HepG2 (cell line): ENCODE results near the gene FAM234A. TPM values are rescaled to one million over a fixed set of nuclear protein-coding genes. Genes with fewer than 3 reads are reported as not detected.
A peak's percentile ranks its signal among the peaks of the same experiment; 100 is the strongest.

Experiments used
- ELF1 ChIP-seq: sonication (generic); formaldehyde crosslinking; IDR thresholded peaks from 2 replicates; pipeline ENCODE4 v1.4.0; 2020; ENCODE audit warnings: missing genetic modification reagents
- HNRNPL ChIP-seq: fragments of 200-400 bp; formaldehyde crosslinking; IDR thresholded peaks from 2 replicates; pipeline ENCODE4 v1.6.1; 2017; ENCODE audit warnings: mild to moderate bottlenecking, low read depth, low read length
- IRF2 ChIP-seq: IDR thresholded peaks from 2 replicates; pipeline ENCODE4 v1.6.1; 2018; ENCODE audit warnings: missing genetic modification reagents, missing compliant biosample characterization
- KAT8 ChIP-seq: IDR thresholded peaks from 2 replicates; pipeline ENCODE4 v1.6.1; 2016; ENCODE audit warnings: missing genetic modification reagents, missing compliant biosample characterization
- LCORL ChIP-seq, 2 experiments: fragments of 450-650 bp in 1 of 2; sonication (generic) in 1 of 2; formaldehyde crosslinking in 1 of 2; IDR thresholded peaks; 2 replicates each; pipeline versions ENCODE4 v1.5.0 to v1.6.1; 2017 to 2020; ENCODE audit warnings: antibody characterized with exemption in 1 of 2, missing genetic modification reagents in 1 of 2
- MYPOP ChIP-seq: sonication (generic); formaldehyde crosslinking; IDR thresholded peaks from 2 replicates; pipeline ENCODE4 v1.8.1; 2023; ENCODE audit warnings: mild to moderate bottlenecking, moderate library complexity, missing genetic modification reagents
- PAX8 ChIP-seq: sonication (generic); formaldehyde crosslinking; IDR thresholded peaks from 2 replicates; pipeline ENCODE4 v1.8.0; 2022; ENCODE audit warnings: mild to moderate bottlenecking, missing genetic modification reagents, borderline replicate concordance
- RARG ChIP-seq: sonication (generic); formaldehyde crosslinking; IDR thresholded peaks from 2 replicates; pipeline ENCODE4 v1.4.0; 2020; ENCODE audit warnings: low read depth, mild to moderate bottlenecking, missing genetic modification reagents
- RBFOX2 ChIP-seq: fragments of 200-400 bp; formaldehyde crosslinking; IDR thresholded peaks from 2 replicates; pipeline ENCODE4 v1.6.1; 2017; ENCODE audit warnings: low read depth, mild to moderate bottlenecking, low read length
- RBM22 ChIP-seq: fragments of 200-400 bp; formaldehyde crosslinking; optimal IDR thresholded peaks from 2 replicates; pipeline ENCODE3; 2017; ENCODE audit warnings: mild to moderate bottlenecking, low read length, moderate library complexity
- RCOR2 ChIP-seq: IDR thresholded peaks from 2 replicates; pipeline ENCODE4 v1.6.1; 2016; ENCODE audit warnings: missing biosample characterization, missing genetic modification reagents
- SALL2 ChIP-seq: sonication (generic); formaldehyde crosslinking; IDR thresholded peaks from 2 replicates; pipeline ENCODE4 v1.8.1; 2023; ENCODE audit warnings: mild to moderate bottlenecking, missing genetic modification reagents, inconsistent platforms
- SAP130 ChIP-seq: IDR thresholded peaks from 2 replicates; pipeline ENCODE4 v1.6.1; 2016; ENCODE audit warnings: low read depth
- SIX1 ChIP-seq: sonication (generic); formaldehyde crosslinking; IDR thresholded peaks from 2 replicates; pipeline ENCODE4 v1.4.0; 2020; ENCODE audit warnings: missing genetic modification reagents, borderline replicate concordance
- SMARCE1 ChIP-seq: fragments of 450-650 bp; IDR thresholded peaks from 2 replicates; pipeline ENCODE4 v1.6.1; 2017; ENCODE audit warnings: borderline replicate concordance
- SRSF9 ChIP-seq: fragments of 200-400 bp; formaldehyde crosslinking; IDR thresholded peaks from 2 replicates; pipeline ENCODE4 v1.6.1; 2018; ENCODE audit warnings: borderline replicate concordance, mild to moderate bottlenecking, low read depth, low read length; ENCODE audit not compliant: insufficient read depth, poor library complexity, severe bottlenecking
- TFAP4 ChIP-seq: sonication (generic); IDR thresholded peaks from 2 replicates; pipeline ENCODE4 v1.6.1; 2016; ENCODE audit warnings: low read depth, borderline replicate concordance
- YEATS2 ChIP-seq: sonication (generic); formaldehyde crosslinking; IDR thresholded peaks from 2 replicates; pipeline ENCODE4 v1.4.0; 2020; ENCODE audit warnings: missing genetic modification reagents, borderline replicate concordance
- ZNF10 ChIP-seq: sonication (generic); formaldehyde crosslinking; IDR thresholded peaks from 2 replicates; pipeline ENCODE4 v1.4.0; 2020; ENCODE audit warnings: mild to moderate bottlenecking, low read depth, missing genetic modification reagents, borderline replicate concordance
- ZNF329 ChIP-seq: sonication (generic); formaldehyde crosslinking; IDR thresholded peaks from 2 replicates; pipeline ENCODE4 v1.9.0; 2021; ENCODE audit warnings: low read depth, mild to moderate bottlenecking, missing genetic modification reagents
- ZNF550 ChIP-seq: sonication (generic); formaldehyde crosslinking; IDR thresholded peaks from 2 replicates; pipeline ENCODE4 v1.4.0; 2020; ENCODE audit warnings: mild to moderate bottlenecking, missing genetic modification reagents, borderline replicate concordance
- ZNF569 ChIP-seq: sonication (generic); formaldehyde crosslinking; IDR thresholded peaks from 2 replicates; pipeline ENCODE4 v1.5.0; 2020; ENCODE audit warnings: mild to moderate bottlenecking, missing genetic modification reagents, moderate library complexity, borderline replicate concordance
- ZNF775 ChIP-seq: sonication (generic); formaldehyde crosslinking; IDR thresholded peaks from 2 replicates; pipeline ENCODE4 v1.4.0; 2020; ENCODE audit warnings: missing genetic modification reagents, mild to moderate bottlenecking, moderate library complexity, borderline replicate concordance
- ZSCAN29 ChIP-seq: sonication (generic); formaldehyde crosslinking; conservative IDR thresholded peaks from 2 replicates; pipeline ENCODE4 v1.4.0; 2020; ENCODE audit warnings: mild to moderate bottlenecking, missing genetic modification reagents
- polyA plus RNA-seq, 8 experiments: library from polyadenylated mRNA; depleted of rRNA in 3 of 8; stranded (reverse) in 7 of 8; unstranded in 1 of 8; fragments of >200 nt; fragmentation: Illumina TruSeq in 4 of 8; extraction: Trizol in 4 of 8; gene quantifications; 2 replicates each; pipeline versions ENCODE4 v1.2.1 to v1.2.3, GENCODE V29; 2011 to 2016; ENCODE audit warnings: low read depth in 4 of 8, missing spikeins in 1 of 8, mixed read lengths in 1 of 8; ENCODE audit not compliant: insufficient read depth in 1 of 8
- total RNA-seq, 5 experiments: library from RNA; depleted of rRNA; stranded (reverse); fragments of >200 nt; fragmentation: Illumina TruSeq; extraction: Trizol; gene quantifications; 2 replicates each; pipeline ENCODE4 v1.2.3, GENCODE V29; 2016; ENCODE audit warnings: low read depth in 1 of 5
- TF ChIP-seq, protein P1 (sequence below): sonication (generic); formaldehyde crosslinking; conservative IDR thresholded peaks from 2 replicates; pipeline ENCODE4 v1.4.0; 2020; ENCODE audit warnings: missing genetic modification reagents

Gene FAM234A
- total and polyA plus RNA-seq, 2 of the 13 experiments (the other 11 are each of a cell fraction or from before 2014, with no cell fraction given) = 29.2 to 34.4 TPM

- TF ChIP-seq RBFOX2 (peak; percentile 100), SALL2 (CRISPR knock-in tag) (peak; percentile 92; the same call in 1 of the 2 replicates), SIX1 (no peak), RCOR2 (CRISPR knock-in tag) (no peak; the same call in 1 of the 2 replicates), PAX8 (CRISPR knock-in tag) (peak; percentile 86; the same call in 1 of the 2 replicates), RARG (peak; percentile 54; the same call in 1 of the 2 replicates), MYPOP (CRISPR knock-in tag) (peak; percentile 95), RBM22 (no peak), TFAP4 (no peak), YEATS2 (CRISPR knock-in tag) (peak; percentile 95; the same call in 1 of the 2 replicates), LCORL (IDR thresholded peaks at IDR 0.05) (no peak), LCORL (CRISPR knock-in tag; IDR thresholded peaks at IDR 0.05) (peak; percentile 43; the same call in 1 of the 2 replicates), IRF2 (CRISPR knock-in tag) (peak; percentile 87), ZNF550 (CRISPR knock-in tag) (peak; percentile 91), HNRNPL (no peak), SAP130 (CRISPR knock-in tag) (peak; percentile 94), ZNF775 (CRISPR knock-in tag) (no peak), SMARCE1 (no peak), ZNF569 (CRISPR knock-in tag) (0 out of 2 replicates have a peak, but pooled peaks have one; percentile 57), ZNF10 (CRISPR knock-in tag) (no peak), ZSCAN29 (CRISPR knock-in tag) (0 out of 2 replicates have a peak, but pooled peaks have one; percentile 11), SRSF9 (no peak), ELF1 (CRISPR knock-in tag) (peak; percentile 89), ZNF329 (peak; percentile 79), KAT8 (CRISPR knock-in tag) (peak; percentile 95)
- TF ChIP-seq, protein P1, sequence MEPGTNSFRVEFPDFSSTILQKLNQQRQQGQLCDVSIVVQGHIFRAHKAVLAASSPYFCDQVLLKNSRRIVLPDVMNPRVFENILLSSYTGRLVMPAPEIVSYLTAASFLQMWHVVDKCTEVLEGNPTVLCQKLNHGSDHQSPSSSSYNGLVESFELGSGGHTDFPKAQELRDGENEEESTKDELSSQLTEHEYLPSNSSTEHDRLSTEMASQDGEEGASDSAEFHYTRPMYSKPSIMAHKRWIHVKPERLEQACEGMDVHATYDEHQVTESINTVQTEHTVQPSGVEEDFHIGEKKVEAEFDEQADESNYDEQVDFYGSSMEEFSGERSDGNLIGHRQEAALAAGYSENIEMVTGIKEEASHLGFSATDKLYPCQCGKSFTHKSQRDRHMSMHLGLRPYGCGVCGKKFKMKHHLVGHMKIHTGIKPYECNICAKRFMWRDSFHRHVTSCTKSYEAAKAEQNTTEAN (CRISPR knock-in tag) = peak; percentile 92
Measured at GRCh38 chr16:228852-229730, 5.5 kb upstream of the FAM234A start, which contains the start of gene LUC7L (continued).
